DOHH2 (cell line): ENCODE results near the gene TGFBR3.

ENCODE experiments used
- H3F3A ChIP-seq: fragments of 200-600 bp; sonication (generic), shearing (Covaris generic); 2 replicates; pipeline ENCODE4 v1.6.0; 2016; ENCODE audit warnings: antibody characterized with exemption, mild to moderate bottlenecking; ENCODE audit not compliant: control insufficient read depth, insufficient read depth
- H3K27ac ChIP-seq: fragments of 200-600 bp; sonication (generic); 2 replicates; pipeline ENCODE4 v1.5.1; 2014; ENCODE audit warnings: low read depth, mild to moderate bottlenecking, low read length, moderate library complexity
- H3K27me3 ChIP-seq: fragments of 200-600 bp; sonication (generic); 2 replicates; pipeline ENCODE4 v1.6.1; 2014; ENCODE audit warnings: mild to moderate bottlenecking, low read length, mixed read lengths; ENCODE audit not compliant: control insufficient read depth
- H3K36me3 ChIP-seq: fragments of 200-600 bp; sonication (generic); 2 replicates; pipeline ENCODE4 v1.6.1; 2014; ENCODE audit warnings: mild to moderate bottlenecking, low read length, moderate library complexity, mixed read lengths; ENCODE audit not compliant: control insufficient read depth
- H3K4me1 ChIP-seq: fragments of 200-600 bp; sonication (generic); 2 replicates; pipeline ENCODE4 v1.6.1; 2014; ENCODE audit warnings: mild to moderate bottlenecking, low read length, mixed read lengths; ENCODE audit not compliant: control insufficient read depth
- H3K4me2 ChIP-seq: fragments of 200-600 bp; sonication (generic); 2 replicates; pipeline ENCODE4 v1.6.0; 2014; ENCODE audit warnings: mild to moderate bottlenecking, low read length, moderate library complexity
- H3K4me3 ChIP-seq: fragments of 200-600 bp; sonication (generic); 2 replicates; pipeline ENCODE4 v1.5.1; 2014; ENCODE audit warnings: mild to moderate bottlenecking, low read length, mixed read lengths
- H3K79me2 ChIP-seq: fragments of 200-600 bp; sonication (generic); 2 replicates; pipeline ENCODE4 v1.6.1; 2014; ENCODE audit warnings: mild to moderate bottlenecking, low read length, mixed read lengths; ENCODE audit not compliant: control insufficient read depth
- H3K9me2 ChIP-seq: fragments of 200-600 bp; sonication (generic); replicated peaks from 2 replicates; pipeline ENCODE4 v1.6.1; 2014; ENCODE audit warnings: mild to moderate bottlenecking, low read length, mixed read lengths; ENCODE audit not compliant: control insufficient read depth
- H3K9me3 ChIP-seq: fragments of 200-600 bp; sonication (generic); 2 replicates; pipeline ENCODE4 v1.6.1; 2014; ENCODE audit warnings: antibody characterized with exemption, low read length, mixed read lengths; ENCODE audit not compliant: control insufficient read depth, insufficient read depth
- H4K20me1 ChIP-seq: fragments of 200-600 bp; sonication (generic); 2 replicates; pipeline ENCODE4 v1.6.0; 2014; ENCODE audit warnings: low read depth, mild to moderate bottlenecking, antibody characterized with exemption, low read length, moderate library complexity; ENCODE audit not compliant: control insufficient read depth, insufficient read depth
- EZH2phosphoT487 ChIP-seq: fragments of 200-600 bp; sonication (generic); IDR thresholded peaks from 2 replicates; pipeline ENCODE4 v1.6.1; 2017; ENCODE audit warnings: borderline replicate concordance, mild to moderate bottlenecking, antibody characterized with exemption, low read length, moderate library complexity, mixed read lengths
- TF ChIP-seq, protein P1 (sequence below): fragments of 200-600 bp; sonication (generic); IDR thresholded peaks from one replicate; pipeline ENCODE4 v1.5.1; 2014; ENCODE audit warnings: antibody characterized with exemption, mild to moderate bottlenecking, low read depth, low read length; ENCODE audit not compliant: poor library complexity, severe bottlenecking

Gene TGFBR3

GRCh38 chr1:91912266-91912665, 26.3 kb upstream of the TGFBR3 start:
- Histone ChIP-seq H3K4me2 (no peak overlapping the region), H3K4me3 (no peak overlapping the region), H3K27me3 (no peaks in the 10 kb centered on the region), H3K27ac (no peak overlapping the region), H3K9me2 (no peaks in the 10 kb centered on the region), H3K9me3 (no peaks in the 10 kb centered on the region), H3K36me3 (no peaks in the 10 kb centered on the region), H3F3A (no peaks in the 10 kb centered on the region), H3K4me1 (no peaks in the 10 kb centered on the region), H3K79me2 (no peaks in the 10 kb centered on the region), H4K20me1 (no peaks in the 10 kb centered on the region)
- no peak for TF ChIP-seq EZH2phosphoT487
- TF ChIP-seq, protein P1, sequence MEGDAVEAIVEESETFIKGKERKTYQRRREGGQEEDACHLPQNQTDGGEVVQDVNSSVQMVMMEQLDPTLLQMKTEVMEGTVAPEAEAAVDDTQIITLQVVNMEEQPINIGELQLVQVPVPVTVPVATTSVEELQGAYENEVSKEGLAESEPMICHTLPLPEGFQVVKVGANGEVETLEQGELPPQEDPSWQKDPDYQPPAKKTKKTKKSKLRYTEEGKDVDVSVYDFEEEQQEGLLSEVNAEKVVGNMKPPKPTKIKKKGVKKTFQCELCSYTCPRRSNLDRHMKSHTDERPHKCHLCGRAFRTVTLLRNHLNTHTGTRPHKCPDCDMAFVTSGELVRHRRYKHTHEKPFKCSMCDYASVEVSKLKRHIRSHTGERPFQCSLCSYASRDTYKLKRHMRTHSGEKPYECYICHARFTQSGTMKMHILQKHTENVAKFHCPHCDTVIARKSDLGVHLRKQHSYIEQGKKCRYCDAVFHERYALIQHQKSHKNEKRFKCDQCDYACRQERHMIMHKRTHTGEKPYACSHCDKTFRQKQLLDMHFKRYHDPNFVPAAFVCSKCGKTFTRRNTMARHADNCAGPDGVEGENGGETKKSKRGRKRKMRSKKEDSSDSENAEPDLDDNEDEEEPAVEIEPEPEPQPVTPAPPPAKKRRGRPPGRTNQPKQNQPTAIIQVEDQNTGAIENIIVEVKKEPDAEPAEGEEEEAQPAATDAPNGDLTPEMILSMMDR: no peak

DNA sequence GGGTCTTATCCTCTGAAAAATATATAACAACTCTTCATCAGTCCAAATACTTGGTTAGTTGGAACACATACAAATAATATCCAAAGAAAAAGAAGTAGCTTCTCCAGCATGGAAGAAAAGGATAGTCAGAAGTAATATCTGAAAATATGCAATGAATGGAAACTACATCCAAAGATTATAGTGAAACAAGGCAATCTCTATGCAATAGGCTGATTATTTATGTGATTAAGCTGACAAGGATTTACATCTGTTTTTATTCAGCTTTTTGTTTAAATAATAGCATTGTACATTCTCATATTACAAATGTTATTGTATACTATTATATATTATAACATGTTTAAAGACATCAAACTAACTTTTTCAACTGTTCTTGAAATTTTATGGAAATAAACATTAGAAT, 15.3 kb upstream of the TGFBR3 start:
- H4K20me1 ChIP-seq: no peaks in the 10 kb centered on the region
- H3K4me1 ChIP-seq: no peaks in the 10 kb centered on the region
- no peaks in the 10 kb centered on the region for H3K9me3 ChIP-seq
- H3F3A ChIP-seq: no peaks in the 10 kb centered on the region
- no peak overlapping the region for H3K4me3 ChIP-seq
- TF ChIP-seq EZH2phosphoT487: no peak
- TF ChIP-seq, protein P1: no peak
- H3K79me2 ChIP-seq: no peaks in the 10 kb centered on the region
- no peak overlapping the region for H3K4me2 ChIP-seq
- H3K36me3 ChIP-seq: no peaks in the 10 kb centered on the region
- H3K27me3 ChIP-seq: peaks cover 3% of the 10 kb centered on the region; the same call in 1 of the 2 replicates
- H3K27ac ChIP-seq: no peak overlapping the region
- no peaks in the 10 kb centered on the region for H3K9me2 ChIP-seq

- no peaks in the 10 kb centered on the region for H3K9me3 ChIP-seq
- H3K27me3 ChIP-seq: peaks cover 3% of the 10 kb centered on the region; the same call in 1 of the 2 replicates
- H3K27ac ChIP-seq: no peak overlapping the region
- H3K79me2 ChIP-seq: no peaks in the 10 kb centered on the region
- H4K20me1 ChIP-seq: no peaks in the 10 kb centered on the region
- no peaks in the 10 kb centered on the region for H3K4me1 ChIP-seq
- no peaks in the 10 kb centered on the region for H3K9me2 ChIP-seq
- no peak overlapping the region for H3K4me3 ChIP-seq
- no peak overlapping the region for H3K4me2 ChIP-seq
- TF ChIP-seq, protein P1: no peak
- TF ChIP-seq EZH2phosphoT487: no peak
- no peaks in the 10 kb centered on the region for H3F3A ChIP-seq
- no peaks in the 10 kb centered on the region for H3K36me3 ChIP-seq
Measured at GRCh38 chr1:91900562-91900961, 14.6 kb upstream of the TGFBR3 start.
